Measurements from ENCODE around the gene MAP2K1.

DNA sequence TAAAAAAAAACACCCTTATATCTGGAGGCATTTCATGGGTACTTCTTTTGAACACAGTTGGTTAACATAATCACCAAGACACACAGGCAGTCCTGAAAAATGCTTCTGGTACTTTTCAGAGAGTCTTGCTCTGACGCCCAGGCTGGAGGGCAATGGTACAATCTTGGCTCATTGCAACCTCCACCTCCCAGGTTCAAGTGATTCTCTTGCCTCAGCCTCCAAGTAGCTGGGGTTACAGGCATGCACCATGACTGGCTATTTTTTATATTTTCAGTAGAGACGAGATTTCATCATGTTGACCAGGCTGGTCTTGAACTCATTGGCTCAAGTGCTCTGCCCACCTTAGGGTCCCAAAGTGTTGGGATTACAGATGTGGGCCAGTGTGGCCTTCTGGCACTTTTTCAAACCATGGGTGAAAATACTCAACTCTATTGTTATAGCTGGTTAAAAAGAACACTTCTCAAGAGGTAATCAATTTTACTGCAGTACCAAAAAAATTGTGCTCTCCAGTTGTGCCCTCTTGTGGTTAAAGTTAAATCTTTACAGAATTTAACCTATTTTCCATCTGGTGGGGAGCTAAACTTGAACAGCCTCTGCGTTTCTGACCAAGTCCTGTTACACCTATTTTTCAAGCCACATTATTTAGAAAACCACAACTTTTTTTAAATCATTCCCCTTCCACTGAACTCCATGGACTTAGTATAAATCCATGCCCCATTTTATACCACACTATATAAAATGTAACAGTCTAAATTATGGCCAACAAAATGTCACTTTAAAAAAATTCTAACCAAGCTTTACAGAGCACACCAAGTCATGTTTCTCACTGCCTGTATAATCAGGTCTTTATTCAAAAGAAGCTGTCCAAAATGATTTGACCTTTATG, 112.0 kb downstream of the MAP2K1 start:
- TF ChIP-seq CTCF (IDR thresholded peaks at IDR 0.05; ENCODE audit: insufficient read depth, low read depth, low read length) (peak; percentile 37), EZH2 (IDR thresholded peaks at IDR 0.05; ENCODE audit: insufficient read depth, low read length) (no peak)
